ENCODE data around the gene ANKRD13D.

GRCh38 chr11:67247946-67248550 is 41.1 kb upstream of the ANKRD13D start:
- TF ChIP-seq ELF1 (IDR thresholded peaks at IDR 0.05) (no peak), YY1 (IDR thresholded peaks at IDR 0.05; ENCODE audit: low read depth) (no peak), CTCF (IDR thresholded peaks at IDR 0.05) (no peak), EP300 (IDR thresholded peaks at IDR 0.05; ENCODE audit: borderline replicate concordance in 1 of 2, low read depth in 1 of 2, low read length in 1 of 2) (no peak), RCOR1 (IDR thresholded peaks at IDR 0.05; ENCODE audit: low read length) (no peak), GABPA (IDR thresholded peaks at IDR 0.05; ENCODE audit: low read depth) (no peak), USF2 (IDR thresholded peaks at IDR 0.05; ENCODE audit: borderline replicate concordance, low read depth, low read length) (no peak), EZH2phosphoT487 (IDR thresholded peaks at IDR 0.05; ENCODE audit: borderline replicate concordance, low read depth) (no peak), SMC3 (IDR thresholded peaks at IDR 0.05; ENCODE audit: low read depth, low read length) (no peak), REST (IDR thresholded peaks at IDR 0.05; ENCODE audit: low read depth, low read length) (no peak)

Measured in SK-N-SH (cell line).